Measurements from ENCODE around the gene DST.

DST gene

DNA sequence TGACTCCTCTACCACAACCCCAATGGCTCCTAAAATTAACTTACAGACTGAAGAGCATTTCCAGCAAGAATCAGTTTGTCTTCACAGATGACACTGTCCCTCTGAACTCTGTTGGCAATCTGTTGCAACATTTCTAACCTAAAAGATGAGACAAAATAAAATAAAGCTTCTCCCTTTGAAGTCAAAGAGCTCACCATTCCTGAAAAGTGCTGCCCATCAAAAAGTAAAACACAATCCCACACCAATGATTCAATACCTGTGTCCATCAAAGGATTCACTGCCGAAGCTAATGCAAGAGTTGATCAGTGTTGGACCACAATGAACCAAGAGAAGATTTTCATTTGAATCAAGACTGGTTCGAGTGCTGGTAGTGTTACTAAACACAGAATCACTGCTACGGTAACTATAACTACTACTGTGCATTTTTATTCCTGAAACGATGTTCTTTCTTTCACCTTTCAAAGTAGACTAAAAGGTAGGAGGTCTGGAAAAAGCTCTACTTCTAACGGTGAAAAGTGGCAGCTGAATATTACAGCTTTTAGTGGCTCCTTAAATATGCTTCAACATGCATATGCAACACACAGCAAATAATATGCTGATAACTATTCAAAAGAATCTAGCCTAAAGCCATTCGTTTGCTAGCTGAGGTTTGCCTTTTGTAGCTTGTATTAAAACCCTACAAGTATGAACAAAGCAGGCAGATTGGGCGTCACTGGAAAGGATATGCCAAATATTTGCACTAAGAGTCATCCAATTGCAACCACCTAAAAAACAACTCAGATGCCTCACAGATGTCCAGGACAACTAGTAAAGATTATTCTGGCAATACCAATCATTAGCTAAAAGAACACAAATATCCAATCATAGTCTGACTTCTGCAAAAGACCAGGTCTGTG is at the start of gene DST:
DST (minus strand) TSS at position 524 of the 896 bp plus-strand sequence.
- peak; percentile 73 for DNase-seq (ENCODE audit: low spot score)

- no peak for DNase-seq (ENCODE audit: low spot score)
These were observed 49.1 kb upstream of the DST start for GRCh38 chr6:56691814-56692213.

DNA sequence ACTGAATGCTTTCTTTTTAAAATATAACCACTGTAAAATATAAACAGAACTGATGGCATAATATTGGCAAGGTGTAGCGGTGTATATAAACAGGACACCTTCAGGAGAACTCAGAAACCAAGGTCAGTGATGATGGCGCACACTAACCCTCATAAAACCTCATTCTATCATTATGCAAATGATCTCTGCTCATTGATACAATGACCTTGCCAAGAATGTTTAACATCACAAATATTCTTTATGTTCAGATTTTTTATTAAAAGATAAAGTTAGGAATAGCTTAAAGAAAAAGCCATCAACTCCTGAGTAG is 48.6 kb upstream of the DST start:
- DNase-seq (ENCODE audit: low spot score), result no peak

DNA sequence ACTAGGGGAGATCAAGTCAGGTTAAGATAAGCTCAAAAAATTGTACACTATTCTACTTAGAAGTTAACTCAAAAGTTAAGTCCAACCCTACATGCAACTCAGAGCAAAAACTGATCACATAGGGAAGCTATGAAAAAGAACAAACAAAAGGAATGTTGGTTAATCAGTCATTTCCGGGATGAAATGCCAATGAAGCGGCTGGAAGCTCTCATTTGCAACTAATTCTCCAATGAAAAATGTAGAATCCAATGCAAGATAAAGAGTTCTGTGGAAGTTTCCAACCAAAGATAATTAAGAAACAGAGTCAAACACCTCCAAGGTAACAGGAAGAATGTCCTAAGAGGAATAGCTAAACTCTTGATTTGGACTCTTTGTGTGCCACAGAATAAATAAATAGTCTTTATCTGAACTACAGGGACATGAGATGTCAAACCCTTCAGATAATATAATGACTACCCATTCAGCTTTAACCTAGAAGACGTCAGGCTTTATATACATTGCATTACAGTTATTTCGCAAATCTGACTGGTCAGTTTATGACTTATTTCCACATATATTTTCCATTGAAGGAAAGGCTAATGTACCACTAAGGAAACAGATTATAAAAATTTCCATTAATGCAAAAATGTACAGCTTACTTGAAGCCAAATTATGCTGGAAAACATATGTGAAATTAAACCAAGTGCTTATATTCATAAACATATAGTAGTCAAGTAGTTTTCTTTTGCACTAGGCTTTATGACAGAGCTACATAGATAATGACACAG is 48.0 kb upstream of the DST start:
- no peak for DNase-seq (ENCODE audit: low spot score)

DNA sequence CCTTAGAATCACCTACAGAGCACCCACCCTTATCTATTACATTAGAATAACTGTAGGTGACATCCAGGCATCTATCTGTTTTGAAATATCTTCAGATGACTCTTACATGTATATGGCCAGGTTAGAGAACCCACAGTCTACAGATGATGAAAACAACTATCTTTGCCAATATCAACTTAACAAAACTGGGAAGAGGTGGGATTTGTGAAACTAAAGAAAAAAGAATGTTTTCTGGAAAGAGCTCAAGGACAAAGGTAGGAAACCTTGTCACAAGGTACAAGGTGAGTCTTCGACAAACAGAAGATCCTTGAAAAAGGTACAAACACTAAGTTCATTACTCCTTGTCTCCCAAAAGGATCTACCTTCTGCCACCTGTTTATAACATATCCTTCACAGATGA is 47.0 kb upstream of the DST start:
- DNase-seq (ENCODE audit: low spot score), result no peak

DNA sequence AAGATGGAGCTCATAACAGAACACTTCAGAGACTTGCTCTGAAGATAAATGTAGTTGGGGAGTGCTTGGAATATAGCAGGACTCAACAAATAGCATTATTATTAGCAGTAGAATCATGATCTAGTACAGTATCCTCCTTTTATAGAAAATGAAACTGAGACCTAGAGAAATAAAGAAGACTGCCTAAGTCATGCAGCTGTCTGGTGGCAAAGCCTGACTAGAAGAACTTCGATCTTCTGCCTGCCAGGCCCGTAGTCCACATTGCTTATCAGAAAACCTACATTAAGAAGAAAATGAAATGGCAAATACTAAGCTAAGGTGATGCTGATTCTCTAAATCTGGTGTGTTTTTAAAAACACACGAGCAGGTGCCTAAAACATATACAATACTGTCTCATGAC is 46.4 kb upstream of the DST start:
- DNase-seq (ENCODE audit: low spot score), result no peak

GRCh38 chr6:56688521-56688920 is 45.8 kb upstream of the DST start:
- DNase-seq (ENCODE audit: low spot score), result no peak

DNA sequence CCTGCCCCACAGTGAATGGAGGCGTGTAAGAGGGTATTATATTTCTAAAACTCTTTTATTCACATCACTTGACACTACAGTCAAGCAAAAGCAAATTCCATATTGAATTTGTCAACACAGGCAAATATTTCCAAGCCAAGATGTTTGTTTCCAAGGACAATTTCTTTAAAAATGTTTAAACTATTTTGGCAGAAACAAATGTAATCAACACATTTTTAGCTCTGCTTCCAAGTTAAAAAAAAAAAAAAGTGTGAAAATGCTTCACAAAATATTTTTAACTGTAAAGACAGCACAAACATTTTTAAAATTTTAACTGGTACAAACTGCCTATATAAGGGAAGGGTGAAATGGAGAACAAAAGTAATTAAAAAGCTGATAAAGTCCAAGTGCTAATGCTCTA is 44.9 kb upstream of the DST start:
- DNase-seq (ENCODE audit: low spot score), result no peak

DNA sequence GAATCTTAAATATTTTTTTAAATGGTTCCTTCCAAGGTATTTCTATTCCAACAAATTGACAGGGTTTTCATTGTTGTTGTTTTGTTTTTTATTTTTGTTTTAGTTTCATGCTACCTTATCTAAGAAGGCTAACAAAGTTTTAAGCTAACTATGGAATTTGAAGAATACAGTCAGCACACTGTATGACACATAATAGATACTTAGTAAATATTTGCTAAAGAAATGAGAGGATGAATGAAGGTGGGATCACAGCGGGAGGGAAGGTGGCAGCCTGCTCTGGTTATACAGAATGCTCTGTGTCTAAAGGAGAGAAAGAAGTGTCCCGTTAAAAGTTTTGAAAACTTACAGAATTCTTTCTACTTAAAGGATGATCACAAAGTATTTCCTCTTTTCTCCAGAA is 43.7 kb upstream of the DST start:
- no peak for DNase-seq (ENCODE audit: low spot score)

DNA sequence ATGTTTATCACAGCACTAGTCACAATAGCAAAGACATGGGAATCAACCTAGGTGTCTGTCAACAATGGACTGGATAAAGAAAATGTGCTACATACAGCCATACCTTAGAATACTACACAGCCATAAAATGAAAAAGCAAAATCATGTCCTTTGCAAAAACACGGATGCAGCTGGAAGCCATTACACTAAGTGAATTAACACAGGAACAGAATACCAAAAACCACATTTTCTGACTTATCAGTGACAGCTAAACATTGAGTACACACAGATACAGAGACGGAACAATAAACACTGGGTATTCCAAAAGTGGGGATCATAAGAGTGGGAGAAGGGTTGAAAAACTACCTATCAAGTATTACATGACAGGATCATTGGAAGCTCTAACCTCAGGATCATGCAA is 43.3 kb upstream of the DST start:
- DNase-seq (ENCODE audit: low spot score), result no peak

GRCh38 chr6:56685102-56685733 is 42.5 kb upstream of the DST start:
- DNase-seq (ENCODE audit: low spot score), result no peak

GRCh38 chr6:56684342-56685101 is 41.8 kb upstream of the DST start:
- no peak for DNase-seq (ENCODE audit: low spot score)

DNA sequence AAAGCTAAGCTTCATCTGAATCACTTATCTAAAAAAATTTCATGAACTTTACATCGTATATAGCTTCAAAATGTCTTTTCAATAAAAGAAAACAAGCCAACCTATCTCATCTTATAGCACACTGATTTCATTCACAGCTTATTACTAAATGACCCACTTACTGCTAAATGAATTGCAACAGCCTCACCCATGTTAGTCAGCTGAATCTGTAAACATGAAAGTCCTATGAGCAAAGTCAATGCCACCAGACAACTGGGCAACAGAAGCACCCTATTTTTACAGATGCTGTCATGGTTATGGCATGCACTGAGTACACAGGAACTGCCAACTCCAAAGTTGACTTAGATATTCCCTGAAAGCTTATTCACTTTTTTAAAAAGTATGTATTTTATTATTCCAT is 41.2 kb upstream of the DST start:
- DNase-seq (ENCODE audit: low spot score), result peak; percentile 64

GRCh38 chr6:56682635-56683034 is 39.9 kb upstream of the DST start:
- DNase-seq (ENCODE audit: low spot score), result no peak

DNA sequence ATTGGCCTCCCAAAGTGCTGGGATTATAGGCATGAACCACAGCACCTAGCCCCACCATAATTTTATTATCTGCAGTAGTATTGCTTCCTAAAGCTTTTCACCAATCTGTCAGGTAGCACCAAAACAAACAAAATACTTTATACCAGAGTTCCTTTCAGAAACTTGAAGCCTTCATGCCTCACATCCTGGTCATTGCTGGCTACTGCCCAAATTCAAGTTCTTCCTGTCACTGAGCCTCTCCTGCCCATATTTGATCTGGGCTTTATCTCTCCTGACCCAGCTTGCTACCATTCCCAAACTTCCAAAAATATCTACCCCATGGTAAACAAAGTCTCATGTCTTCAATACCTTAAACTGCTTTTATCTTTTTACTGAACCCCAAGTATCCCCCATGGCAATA is 34.9 kb upstream of the DST start:
- peak; percentile 19 for DNase-seq (ENCODE audit: low spot score)

DNA sequence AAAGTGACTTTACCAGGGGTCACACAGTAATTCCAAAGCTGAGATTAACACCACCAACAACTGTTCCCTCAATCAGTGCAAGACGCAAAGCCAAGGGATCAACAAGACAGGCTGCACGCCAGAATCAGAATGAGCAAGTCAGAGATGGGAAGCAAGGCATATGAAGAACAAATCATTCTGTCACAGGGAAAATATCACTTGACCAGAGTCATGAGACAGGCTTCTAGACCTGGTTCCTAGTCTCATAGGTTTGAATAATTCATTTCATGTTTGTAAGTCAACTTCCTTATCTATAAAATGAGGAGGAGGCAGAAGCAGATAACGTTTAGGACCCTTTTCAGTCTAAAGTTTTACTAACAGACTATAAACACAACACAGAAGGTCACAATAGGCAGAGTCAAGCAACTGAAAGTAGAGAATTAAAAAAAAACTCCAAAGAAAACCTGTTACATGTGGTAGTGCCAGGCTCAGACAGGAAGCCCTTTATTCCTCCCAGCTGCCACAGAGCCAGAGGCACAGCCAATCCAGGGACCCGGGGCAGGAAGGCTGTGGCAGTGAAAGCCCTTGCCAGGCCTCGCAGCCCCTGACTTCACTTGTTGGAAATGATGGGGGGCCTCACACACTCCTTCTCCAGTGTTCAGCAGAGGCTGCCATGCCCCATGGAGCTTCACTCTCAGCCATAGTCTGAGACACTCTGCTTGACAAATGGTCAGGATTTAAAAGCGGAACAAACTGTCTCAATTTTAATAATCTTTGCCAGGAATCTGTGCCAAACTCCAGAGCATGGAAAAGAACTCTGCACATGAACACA is 29.2 kb upstream of the DST start:
- no peak for DNase-seq (ENCODE audit: low spot score)

DNA sequence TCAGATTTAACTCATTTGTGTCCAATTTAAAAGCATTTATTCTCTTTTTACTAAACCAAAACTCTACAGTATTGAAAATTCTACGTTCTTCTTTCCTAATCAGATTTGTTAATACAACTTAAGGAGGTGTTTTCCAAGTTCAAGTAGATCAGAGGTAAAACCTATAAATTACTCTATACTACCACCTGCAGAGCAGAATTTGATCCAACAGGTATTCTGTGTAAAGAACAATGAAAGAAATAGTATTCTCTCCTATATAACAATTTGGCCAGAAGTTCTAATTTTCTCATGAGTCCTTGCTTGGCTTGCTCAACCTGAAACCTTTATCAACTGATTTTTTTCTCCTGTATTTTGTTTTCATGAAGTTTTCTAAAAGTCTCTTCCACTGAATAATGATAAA is 28.5 kb upstream of the DST start:
- no peak for DNase-seq (ENCODE audit: low spot score)

DNA sequence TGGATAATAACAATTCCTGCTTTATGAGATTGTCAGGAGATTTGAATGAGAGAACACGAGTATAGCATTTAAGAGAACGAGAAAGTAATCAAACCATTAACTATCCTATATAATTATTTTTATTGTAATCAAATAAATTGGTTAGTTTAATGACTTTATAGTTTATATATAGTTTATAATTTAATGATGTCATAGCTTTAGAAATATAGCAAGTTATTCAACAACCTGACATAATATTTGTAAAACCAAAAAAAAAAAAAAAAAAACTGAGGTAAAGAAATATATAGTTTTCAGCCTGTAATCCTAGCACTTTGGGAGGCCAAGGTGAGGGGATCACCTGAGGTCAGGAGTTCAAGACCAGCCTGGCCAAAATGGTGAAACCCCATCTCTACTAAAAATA is 26.4 kb upstream of the DST start:
- DNase-seq (ENCODE audit: low spot score), result no peak

DNA sequence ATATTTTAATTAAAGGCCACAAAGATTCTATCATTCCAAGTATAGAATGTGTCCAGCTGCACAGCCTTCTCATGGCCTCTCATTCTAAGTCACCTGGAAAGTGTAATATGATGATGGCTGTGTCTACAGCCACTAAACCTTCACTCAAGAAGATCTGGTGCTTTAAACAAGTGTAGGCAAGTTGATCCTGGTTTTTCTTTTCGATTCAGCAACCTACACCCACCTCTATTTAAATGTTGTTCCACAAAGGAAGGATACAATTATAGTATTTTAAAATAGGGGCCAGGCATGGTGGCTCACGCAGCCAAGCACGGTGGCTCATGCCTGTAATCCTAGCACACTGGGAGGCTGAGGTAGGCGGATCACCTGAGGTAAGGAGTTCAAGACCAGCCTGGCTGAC is 25.5 kb upstream of the DST start:
- DNase-seq (ENCODE audit: low spot score), result no peak

DNA sequence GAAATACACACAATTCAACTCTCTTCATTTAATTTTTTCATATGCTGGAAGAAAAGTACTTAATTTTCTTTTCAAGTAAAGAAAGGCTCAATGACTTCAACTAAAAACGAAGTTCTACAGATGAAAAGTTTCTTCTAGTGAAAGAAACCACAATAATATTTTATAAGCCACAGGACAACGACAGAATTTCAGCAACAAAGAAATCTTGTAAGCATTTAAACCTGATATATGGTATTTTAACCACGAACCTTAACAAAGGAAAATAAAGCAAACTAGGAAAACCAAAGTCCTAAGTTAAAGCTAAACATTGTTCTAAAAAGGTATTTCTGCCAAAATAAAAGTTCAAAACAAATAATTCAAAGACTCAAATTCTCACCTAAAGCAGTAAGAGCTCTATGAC is 24.6 kb upstream of the DST start:
- DNase-seq (ENCODE audit: low spot score), result no peak

DNA sequence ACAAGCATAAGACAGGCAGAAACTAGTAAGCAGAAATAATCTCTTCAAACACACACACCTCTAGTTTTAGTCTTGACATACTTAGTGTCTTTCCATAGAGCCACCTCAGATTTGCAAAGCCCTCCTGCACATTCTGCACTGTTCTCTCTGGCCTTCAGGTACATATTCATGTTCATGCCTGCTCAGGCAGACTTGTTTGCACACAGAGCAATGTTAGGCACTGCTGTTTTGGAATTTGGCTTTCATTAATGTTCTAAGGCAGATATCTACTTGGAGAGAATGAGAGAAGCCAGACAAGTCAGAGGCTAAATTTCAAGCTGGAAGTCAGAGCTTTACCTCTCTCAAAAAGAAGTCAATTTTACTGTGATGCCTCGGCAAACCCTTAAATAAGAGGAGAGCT is 21.3 kb upstream of the DST start:
- no peak for DNase-seq (ENCODE audit: low spot score)

- no peak for DNase-seq (ENCODE audit: low spot score)
These were observed 20.7 kb upstream of the DST start for GRCh38 chr6:56663344-56663743.
